Ishikawa (cell line): ENCODE measurements around the gene TRPM1.

Experiments
- EGR1 ChIP-seq: IDR thresholded peaks from 2 replicates; pipeline ENCODE4 v1.6.1; 2012
- EP300 ChIP-seq: IDR thresholded peaks from 2 replicates; pipeline ENCODE4 v1.6.1; 2012; ENCODE audit warnings: borderline replicate concordance
- FOXM1 ChIP-seq: IDR thresholded peaks from 2 replicates; pipeline ENCODE4 v1.6.1; 2012; ENCODE audit warnings: low read depth, borderline replicate concordance
- MAX ChIP-seq: IDR thresholded peaks from 2 replicates; pipeline ENCODE4 v1.6.1; 2012
- RAD21 ChIP-seq: IDR thresholded peaks from 2 replicates; pipeline ENCODE4 v1.6.1; 2012; ENCODE audit warnings: low read depth
- TEAD4 ChIP-seq: IDR thresholded peaks from 2 replicates; pipeline ENCODE4 v1.6.1; 2012
- USF1 ChIP-seq: IDR thresholded peaks from 2 replicates; pipeline ENCODE4 v1.6.1; 2012
- TF ChIP-seq, protein P1 (sequence below): IDR thresholded peaks from 2 replicates; pipeline ENCODE4 v1.6.1; 2012; ENCODE audit warnings: low read depth, mild to moderate bottlenecking

DNA sequence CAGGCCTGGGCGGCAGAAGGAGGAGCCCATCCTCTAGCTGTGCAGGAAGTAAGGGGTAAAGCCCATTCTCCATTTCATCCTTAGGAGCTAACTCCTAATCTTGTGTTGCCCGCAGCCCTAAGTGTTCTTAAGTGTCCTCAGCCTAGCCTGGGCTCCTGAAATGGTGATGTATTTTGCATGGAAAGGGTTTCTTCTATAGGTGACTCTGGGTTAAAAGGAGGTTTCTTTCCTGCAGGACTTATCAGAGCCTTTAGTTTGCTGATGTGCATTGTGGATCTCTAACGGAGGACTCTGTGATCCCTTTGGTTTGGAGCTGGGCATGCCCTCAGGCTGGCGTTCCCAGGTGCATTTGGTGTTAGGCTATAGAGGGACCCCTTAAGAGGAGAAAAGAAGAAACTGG, 48.5 kb upstream of the TRPM1 start:
- TF ChIP-seq RAD21 (no peak), EP300 (no peak), TEAD4 (no peak), FOXM1 (no peak), USF1 (no peak), MAX (no peak), EGR1 (no peak)
- TF ChIP-seq, protein P1, sequence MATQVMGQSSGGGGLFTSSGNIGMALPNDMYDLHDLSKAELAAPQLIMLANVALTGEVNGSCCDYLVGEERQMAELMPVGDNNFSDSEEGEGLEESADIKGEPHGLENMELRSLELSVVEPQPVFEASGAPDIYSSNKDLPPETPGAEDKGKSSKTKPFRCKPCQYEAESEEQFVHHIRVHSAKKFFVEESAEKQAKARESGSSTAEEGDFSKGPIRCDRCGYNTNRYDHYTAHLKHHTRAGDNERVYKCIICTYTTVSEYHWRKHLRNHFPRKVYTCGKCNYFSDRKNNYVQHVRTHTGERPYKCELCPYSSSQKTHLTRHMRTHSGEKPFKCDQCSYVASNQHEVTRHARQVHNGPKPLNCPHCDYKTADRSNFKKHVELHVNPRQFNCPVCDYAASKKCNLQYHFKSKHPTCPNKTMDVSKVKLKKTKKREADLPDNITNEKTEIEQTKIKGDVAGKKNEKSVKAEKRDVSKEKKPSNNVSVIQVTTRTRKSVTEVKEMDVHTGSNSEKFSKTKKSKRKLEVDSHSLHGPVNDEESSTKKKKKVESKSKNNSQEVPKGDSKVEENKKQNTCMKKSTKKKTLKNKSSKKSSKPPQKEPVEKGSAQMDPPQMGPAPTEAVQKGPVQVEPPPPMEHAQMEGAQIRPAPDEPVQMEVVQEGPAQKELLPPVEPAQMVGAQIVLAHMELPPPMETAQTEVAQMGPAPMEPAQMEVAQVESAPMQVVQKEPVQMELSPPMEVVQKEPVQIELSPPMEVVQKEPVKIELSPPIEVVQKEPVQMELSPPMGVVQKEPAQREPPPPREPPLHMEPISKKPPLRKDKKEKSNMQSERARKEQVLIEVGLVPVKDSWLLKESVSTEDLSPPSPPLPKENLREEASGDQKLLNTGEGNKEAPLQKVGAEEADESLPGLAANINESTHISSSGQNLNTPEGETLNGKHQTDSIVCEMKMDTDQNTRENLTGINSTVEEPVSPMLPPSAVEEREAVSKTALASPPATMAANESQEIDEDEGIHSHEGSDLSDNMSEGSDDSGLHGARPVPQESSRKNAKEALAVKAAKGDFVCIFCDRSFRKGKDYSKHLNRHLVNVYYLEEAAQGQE: no peak
